GM19351 (cell line): ENCODE data around the gene MADD.
A peak's percentile ranks its signal among the peaks of the same experiment; 100 is the strongest.

Experiments used
- ATAC-seq: cut with Tn5 transposase; IDR thresholded peaks from one replicate; pipeline ENCODE4 v1.9.1; 2021; ENCODE audit warnings: mild to moderate bottlenecking, moderate library complexity; ENCODE audit not compliant: unreplicated experiment

Gene MADD

DNA sequence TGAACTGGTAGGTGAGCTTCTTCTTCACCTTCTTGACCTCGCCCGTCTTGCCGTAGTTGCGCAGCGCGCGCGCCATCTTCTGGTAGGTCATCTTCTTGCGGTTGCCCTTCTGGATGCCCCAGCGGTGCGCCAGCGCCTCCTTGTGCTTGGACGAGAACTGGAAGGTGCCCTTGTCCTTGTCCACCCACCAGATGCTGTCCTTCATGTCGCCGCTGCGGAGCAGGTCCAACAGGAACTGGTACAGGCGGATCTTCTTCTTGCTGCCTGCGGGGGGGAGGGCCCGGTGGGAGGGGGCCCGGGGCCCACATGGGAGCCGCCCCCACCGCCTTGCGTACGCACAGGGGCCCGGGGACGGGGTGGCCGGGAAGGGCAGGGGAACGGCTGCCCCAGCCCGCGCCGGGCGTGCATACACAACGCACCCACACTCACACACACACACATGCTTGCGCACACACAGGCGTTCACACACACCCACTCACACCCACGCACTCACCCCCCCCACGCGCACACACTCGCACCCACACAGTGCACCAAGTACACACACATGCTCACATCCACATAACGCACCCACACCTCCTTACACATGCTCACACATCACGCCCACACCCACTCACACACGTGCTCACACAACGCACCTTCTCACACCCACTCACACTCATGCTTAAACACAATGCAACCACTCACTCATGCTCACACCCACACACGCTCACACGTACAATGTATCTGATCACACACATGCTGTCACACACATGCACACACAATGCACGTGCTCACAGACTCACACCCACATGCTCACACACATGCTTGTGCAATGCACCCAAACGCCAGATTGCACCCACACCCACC lies 85.6 kb downstream of the MADD start:
- no peak for ATAC-seq

GRCh38 chr11:47356129-47356997 lies 86.4 kb downstream of the MADD start:
- no peak for ATAC-seq

GRCh38 chr11:47356998-47357329 lies 87.0 kb downstream of the MADD start:
- no peak for ATAC-seq

DNA sequence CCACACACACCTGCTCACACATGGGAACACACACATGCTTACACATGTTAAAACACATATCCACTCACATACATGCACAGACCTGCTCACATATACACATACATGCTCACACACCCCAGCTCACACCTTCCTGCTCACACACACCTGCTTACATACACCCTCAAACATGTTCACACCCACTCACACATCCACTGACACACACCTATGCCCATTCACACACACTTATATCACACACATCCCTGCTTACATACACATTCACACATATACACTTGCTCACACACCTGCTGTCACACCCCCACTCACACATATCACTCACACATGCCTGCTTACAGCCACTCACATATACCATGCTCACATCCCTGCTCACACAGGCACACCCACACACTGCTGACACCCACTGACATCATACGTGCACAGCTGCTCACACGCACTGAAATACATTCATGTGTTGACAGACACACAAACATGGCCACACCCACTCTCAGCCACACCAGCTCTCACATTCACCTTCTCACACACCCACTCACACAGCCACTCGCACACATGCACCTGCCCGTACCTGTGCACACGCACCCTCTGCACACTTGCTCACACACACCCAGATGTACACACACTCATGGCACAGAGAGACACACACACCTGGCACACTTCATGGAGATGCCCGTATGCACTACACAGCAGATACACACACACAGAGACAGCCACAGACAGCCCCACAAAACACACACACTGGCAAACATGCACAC lies 88.2 kb downstream of the MADD start:
- ATAC-seq = no peak

DNA sequence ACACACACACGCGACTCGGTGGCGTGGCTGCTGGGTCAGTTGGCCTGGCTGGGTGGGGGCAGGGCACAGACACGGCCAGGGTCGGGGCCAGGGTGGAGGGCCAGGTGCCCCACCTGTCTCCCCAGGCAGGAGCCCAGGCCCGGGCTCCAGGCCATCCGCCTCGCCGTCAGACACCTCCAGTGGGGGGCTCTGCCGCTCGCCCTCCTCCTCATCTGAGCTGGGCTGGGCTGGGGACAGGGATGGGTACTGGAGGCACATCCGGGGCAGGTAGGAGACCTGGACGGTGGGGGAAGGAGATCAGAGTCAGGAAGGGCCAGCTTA lies 88.8 kb downstream of the MADD start:
- no peak for ATAC-seq

DNA sequence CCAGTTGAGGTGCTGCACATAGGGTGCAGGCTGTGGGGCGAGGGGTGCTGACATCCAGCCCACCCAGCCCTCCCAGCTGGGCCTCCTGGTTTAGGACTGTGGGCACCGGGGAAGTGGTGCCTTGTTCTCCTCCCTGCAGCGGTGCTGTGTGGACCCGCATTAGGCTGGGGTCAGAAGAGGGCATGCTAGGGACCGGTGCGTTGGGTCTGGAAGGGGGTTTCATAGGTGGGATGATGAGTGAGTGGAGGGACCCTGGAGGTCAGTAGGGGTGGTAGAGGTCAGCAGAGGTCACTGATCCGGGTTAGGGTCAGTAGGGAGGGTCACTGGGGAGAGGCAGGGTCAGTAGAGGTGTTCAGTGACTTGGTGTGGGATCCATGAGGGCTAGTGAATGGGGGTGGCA lies 89.2 kb downstream of the MADD start:
- no peak for ATAC-seq

DNA sequence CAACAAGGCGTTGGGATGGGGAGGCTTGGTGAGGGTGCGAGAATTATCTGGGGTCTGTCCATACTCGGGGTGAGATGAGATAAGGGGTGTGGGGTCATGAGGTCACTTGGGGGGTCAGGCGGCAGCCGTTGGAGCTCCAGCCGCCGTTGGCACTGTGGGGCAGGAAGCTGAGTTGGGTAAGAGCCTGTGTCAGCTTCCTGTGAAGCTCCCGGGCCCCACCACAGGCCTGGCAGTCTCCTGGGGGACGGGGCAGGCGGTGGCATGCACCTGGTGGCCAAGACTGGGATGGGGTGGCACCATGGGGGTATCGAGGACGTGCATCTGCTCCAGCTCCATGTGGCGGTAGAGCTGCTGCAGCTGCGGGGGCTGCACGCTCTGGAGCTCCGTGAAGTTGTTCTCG lies 89.7 kb downstream of the MADD start:
- ATAC-seq = no peak

DNA sequence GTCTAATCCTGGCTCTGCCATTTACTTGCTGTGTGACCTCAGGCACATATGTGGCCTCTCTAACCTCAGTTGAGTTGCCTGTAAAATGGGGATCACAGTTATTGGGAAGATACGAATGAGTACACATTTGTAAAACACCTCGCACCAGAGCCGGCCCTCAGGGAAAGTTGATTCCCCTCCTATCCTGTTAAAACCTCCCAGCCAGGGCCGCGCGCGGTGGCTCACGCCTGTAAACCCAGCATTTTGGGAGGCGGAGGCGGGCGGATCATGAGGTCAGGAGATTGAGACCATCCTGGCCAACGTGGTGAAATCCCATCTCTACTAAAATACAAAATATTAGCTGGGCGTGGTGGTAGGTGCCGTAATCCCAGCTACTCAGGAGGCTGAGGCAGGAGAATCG lies 90.4 kb downstream of the MADD start:
- ATAC-seq = no peak

GRCh38 chr11:47361419-47361818 lies 91.5 kb downstream of the MADD start:
- ATAC-seq = no peak

- ATAC-seq = no peak
Observed at GRCh38 chr11:47366020-47366490, 96.1 kb downstream of the MADD start.

- ATAC-seq = no peak
Observed at GRCh38 chr11:47369676-47370075, 99.7 kb downstream of the MADD start.

GRCh38 chr11:47372422-47372821 lies 102.5 kb downstream of the MADD start:
- no peak for ATAC-seq

DNA sequence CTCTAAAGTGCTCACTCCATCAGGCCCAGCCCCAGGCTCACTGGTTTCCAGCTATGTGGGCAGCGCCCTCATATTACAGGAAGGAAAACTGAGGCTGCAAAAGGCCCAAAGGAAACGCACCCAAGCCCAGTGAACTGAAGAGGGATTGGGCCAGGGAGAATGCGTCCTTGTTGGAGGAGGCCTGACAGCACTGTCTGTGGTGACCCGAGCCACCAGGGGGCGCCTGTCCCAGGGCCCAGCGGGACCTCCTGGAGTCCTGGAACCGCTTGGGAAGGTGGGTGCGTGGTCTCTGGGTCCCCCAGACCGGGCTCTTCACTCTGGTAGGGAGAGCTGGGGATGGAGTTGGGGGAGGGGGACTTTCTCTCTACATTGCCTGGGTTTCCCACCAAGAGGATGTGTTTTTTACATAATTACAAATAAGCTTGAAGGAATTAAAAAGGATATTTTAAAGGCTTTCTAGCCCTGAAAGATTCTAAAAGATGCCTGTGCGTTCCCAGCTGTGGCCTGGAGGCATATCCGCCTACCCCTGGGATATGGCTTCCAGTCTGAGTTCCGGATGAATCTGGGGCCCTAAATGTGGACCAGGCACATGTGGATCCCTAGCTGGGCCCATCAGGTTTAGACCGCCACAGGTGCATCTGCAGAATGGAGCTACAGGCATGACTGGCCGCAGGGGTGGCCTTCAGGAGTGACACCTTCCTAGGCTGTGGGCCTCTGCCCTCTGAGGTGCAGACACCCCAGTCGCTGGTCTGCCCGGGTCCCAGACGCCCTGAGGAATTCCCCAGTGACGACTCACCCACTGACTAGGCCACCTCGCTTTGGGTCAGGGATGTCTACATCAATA lies 104.2 kb downstream of the MADD start:
- peak; percentile 27 for ATAC-seq

DNA sequence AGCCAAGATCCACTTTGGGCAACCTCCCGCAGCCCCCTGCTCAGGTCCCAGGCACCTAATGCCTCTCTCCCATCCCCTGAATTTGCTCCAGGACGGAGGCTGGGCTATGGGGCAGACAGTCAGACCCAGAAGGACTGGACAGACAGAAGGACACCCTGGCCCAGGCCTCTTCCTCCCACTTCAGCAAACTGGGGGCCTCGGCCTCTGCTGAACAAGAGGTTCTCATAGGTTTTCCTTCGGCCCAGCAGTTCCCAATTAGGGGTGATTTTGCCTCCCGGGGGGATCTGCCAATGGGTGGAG lies 104.7 kb downstream of the MADD start:
- ATAC-seq = no peak

- ATAC-seq = no peak
Observed at GRCh38 chr11:47375020-47375419, 105.1 kb downstream of the MADD start.

- ATAC-seq = no peak
Observed at GRCh38 chr11:47375546-47376085, 105.7 kb downstream of the MADD start.

GRCh38 chr11:47376107-47376524 lies 106.2 kb downstream of the MADD start:
- ATAC-seq = no peak

DNA sequence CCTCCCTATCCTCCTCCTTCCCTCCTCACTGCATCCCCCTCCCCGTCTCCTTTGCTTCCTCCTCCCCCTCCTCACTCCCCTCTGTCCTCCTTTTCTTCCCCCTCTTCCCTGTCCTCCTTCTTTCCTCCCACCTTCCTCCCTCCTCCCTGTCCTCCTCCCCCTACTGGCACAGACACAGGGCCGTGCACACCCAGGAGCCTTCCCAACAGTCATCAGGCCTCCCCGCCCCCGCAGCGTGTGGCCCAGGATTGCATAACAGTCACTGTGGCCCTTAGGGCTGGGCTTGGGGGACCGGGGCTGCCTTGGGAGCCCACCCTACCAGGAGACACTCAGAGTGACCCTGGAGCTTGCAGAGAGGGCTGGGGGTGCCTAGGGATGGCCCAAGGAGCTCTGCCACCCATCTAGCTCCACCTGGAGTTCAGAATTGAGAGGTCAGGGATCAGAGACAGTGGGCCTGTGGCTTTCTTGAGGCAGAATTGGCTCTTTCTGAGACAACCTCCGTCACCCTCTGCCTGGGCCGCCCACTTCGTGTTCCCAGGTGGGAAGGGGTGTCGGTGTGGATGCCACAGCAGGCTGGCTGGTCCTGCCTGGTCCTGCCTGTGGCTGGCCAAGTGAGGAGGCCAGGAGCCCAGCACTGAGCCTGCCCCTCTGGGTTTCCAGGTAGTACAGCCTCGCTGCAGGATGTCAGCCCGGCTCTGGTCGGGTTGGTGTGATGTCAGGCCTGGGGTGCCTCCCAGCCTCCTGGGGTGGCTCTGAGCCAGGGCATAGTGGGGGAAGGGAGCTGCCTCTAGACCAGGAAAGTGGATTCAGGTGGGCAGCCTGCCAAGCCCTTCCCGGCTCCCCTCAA lies 106.8 kb downstream of the MADD start:
- ATAC-seq = peak; percentile 37

DNA sequence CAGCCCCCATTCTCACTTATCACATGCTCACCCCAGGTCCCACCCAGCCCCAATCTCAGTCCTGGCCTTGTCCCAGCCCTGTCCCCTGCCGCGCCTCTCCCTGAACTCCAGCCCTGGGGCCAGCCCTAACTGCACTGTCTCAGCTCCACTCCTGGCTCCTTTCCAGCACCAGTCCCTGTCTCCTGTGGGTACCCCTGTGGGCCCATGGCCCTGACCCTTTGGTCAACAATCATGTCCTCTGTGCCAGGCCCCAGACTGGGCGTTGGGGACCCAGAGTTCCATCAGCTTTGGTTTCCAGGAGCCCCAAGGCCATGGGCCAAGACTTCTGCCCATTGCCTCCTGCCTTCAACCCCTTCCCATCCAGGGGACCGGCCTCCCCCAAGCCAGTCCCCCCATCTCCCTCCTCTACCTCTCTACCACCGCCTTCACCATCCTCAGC lies 107.7 kb downstream of the MADD start:
- ATAC-seq = no peak
